Gastroesophageal sphincter (tissue), 3 donors: ENCODE results near the gene NOC3L.

ENCODE experiments used
- EP300 ChIP-seq: sonication (generic); formaldehyde crosslinking; IDR thresholded peaks from one replicate; pipeline ENCODE4 v1.6.1; 2017; ENCODE audit warnings: antibody characterized with exemption, mild to moderate bottlenecking
- POLR2A ChIP-seq, 2 donors: fragments of 450-650 bp; IDR thresholded peaks; one replicate each; pipeline ENCODE4 v1.6.1; 2017; ENCODE audit warnings: antibody characterized with exemption in 2 of 2, mild to moderate bottlenecking in 2 of 2, moderate library complexity in 1 of 2
- POLR2AphosphoS5 ChIP-seq: sonication (generic); formaldehyde crosslinking; IDR thresholded peaks from one replicate; pipeline ENCODE4 v1.6.1; 2017; ENCODE audit warnings: antibody characterized with exemption
- TF ChIP-seq, protein P1 (sequence below), 4 experiments: fragments of 200-600 bp in 2 of 4; fragments of 450-650 bp in 2 of 4; sonication (generic) in 1 of 4; IDR thresholded peaks; one replicate each; pipeline ENCODE4 v1.5.1; 2017 to 2019; ENCODE audit warnings: antibody characterized with exemption in 4 of 4, mild to moderate bottlenecking in 2 of 4, moderate library complexity in 2 of 4

DNA sequence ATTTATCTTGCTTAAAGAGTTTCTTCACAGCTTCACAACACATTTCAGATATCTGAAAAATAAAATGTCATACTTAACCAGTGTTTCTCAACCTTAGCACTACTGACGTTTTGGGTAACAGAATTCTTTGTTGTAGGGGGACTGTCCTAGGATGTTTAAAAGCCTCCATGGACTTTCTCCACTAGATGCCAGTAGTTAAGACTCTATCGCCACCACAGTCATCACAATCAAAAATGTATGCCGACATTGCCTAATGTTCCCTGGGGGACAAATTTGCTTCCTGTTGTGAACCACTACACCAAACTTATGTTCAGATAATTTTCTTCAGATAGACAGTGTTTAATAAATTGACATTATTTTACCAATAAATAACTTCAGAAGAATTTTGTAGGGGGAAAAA is 13.4 kb downstream of the NOC3L start:
- TF ChIP-seq, protein P1, sequence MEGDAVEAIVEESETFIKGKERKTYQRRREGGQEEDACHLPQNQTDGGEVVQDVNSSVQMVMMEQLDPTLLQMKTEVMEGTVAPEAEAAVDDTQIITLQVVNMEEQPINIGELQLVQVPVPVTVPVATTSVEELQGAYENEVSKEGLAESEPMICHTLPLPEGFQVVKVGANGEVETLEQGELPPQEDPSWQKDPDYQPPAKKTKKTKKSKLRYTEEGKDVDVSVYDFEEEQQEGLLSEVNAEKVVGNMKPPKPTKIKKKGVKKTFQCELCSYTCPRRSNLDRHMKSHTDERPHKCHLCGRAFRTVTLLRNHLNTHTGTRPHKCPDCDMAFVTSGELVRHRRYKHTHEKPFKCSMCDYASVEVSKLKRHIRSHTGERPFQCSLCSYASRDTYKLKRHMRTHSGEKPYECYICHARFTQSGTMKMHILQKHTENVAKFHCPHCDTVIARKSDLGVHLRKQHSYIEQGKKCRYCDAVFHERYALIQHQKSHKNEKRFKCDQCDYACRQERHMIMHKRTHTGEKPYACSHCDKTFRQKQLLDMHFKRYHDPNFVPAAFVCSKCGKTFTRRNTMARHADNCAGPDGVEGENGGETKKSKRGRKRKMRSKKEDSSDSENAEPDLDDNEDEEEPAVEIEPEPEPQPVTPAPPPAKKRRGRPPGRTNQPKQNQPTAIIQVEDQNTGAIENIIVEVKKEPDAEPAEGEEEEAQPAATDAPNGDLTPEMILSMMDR (IDR thresholded peaks at IDR 0.05): no peak
- TF ChIP-seq POLR2AphosphoS5 (no peak), POLR2A (IDR thresholded peaks at IDR 0.05) (no peak), EP300 (no peak)
